ENCODE measurements around the gene ZNF850. TPM values are rescaled to one million over a fixed set of nuclear protein-coding genes. Genes with fewer than 3 reads are reported as not detected.
A peak's percentile ranks its signal among the peaks of the same experiment; 100 is the strongest.
"Not testable (repeated sequence)": the region's sequence is repeated elsewhere in the genome, so short reads cannot be mapped to it uniquely, and the experiment has no call there.

The ZNF850 gene
- total RNA-seq, 1 donor from 2014 or later: 5.1 TPM

DNA sequence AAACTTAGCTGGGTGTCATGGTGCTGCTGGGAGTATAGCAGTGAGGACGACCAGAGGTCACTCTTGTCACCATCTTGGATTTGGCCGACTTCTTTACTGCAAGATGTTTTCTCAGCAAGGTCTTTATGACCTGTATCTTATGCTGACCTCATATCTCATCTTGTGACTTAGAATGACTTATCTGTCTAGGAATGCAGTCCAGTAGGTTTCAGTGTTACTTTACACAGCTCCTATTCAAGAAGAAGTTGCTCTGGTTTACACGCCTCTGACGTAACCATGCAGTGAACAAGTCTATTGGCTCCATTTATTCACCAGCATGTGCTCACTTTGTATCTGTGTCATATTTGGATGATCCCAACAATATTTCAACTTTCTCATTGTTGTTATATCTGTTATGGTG is 26.7 kb downstream of the ZNF850 start:
- Histone ChIP-seq H3K4me3 (no peak overlapping the region), H3K4me1 (no peaks in the 10 kb centered on the region), H3K27me3 (no peaks in the 10 kb centered on the region), H3K36me3 (peaks cover 54 to 70% of the 10 kb centered on the region in 2 donors), H3K9me3 (peaks cover 95 to 100% of the 10 kb centered on the region in 2 donors), H3K27ac (no peak overlapping the region)
- TF ChIP-seq CTCF (IDR thresholded peaks at IDR 0.05): no peak
- intact Hi-C loops (cut with DNase I): no loop called here
- DNase-seq (ENCODE audit: low spot score in 2 of 2): no peak

DNA sequence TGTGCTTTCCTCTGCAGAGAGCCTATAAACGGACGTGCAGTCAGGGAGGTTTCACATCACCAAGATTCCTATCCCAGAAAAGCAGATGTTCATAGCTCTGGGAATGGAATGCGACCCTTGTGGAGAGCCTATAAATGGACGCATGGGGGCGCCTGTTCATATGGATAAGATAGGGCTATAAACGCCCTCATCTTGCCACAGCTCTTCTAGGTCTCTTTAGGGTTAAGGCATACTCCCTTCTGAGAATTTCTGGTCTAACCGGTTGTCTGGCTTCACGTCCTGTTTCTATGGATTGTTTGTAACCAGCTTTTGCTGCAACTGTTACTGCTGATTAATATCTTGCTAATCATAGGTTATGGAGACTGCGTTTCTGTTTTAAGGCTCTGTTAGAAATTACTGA is 36.4 kb downstream of the ZNF850 start:
- H3K9me3 ChIP-seq: peaks cover 90 to 100% of the 10 kb centered on the region in 2 donors
- H3K27ac ChIP-seq; H3K4me3 ChIP-seq; H3K4me1 ChIP-seq; intact Hi-C loops (cut with DNase I); H3K27me3 ChIP-seq; DNase-seq (ENCODE audit: low spot score in 2 of 2); H3K36me3 ChIP-seq: not testable (repeated sequence)

- Histone ChIP-seq H3K36me3 (peaks cover 72 to 84% of the 10 kb centered on the region in 2 donors), H3K27ac (no peak overlapping the region), H3K4me3 (peak overlapping the region in 1 of 2 donors; percentile 37), H3K27me3 (no peaks in the 10 kb centered on the region), H3K4me1 (no peaks in the 10 kb centered on the region), H3K9me3 (peaks cover 94 to 100% of the 10 kb centered on the region in 2 donors)
- intact Hi-C loops (cut with DNase I): no loop called here
- no peak for TF ChIP-seq CTCF (IDR thresholded peaks at IDR 0.05)
- DNase-seq (ENCODE audit: low spot score in 2 of 2): no peak
Measured at GRCh38 chr19:36719687-36720556, 52.7 kb downstream of the ZNF850 start.

- Histone ChIP-seq H3K4me3 (no peak overlapping the region), H3K36me3 (peaks cover 62 to 77% of the 10 kb centered on the region in 2 donors), H3K9me3 (peaks cover 93 to 100% of the 10 kb centered on the region in 2 donors), H3K27ac (no peak overlapping the region), H3K4me1 (no peaks in the 10 kb centered on the region), H3K27me3 (no peaks in the 10 kb centered on the region)
- no peak for DNase-seq (ENCODE audit: low spot score in 2 of 2)
- TF ChIP-seq CTCF (IDR thresholded peaks at IDR 0.05): no peak
- intact Hi-C loops (cut with DNase I): no loop called here
Measured at GRCh38 chr19:36709423-36709822, 63.2 kb downstream of the ZNF850 start.

DNA sequence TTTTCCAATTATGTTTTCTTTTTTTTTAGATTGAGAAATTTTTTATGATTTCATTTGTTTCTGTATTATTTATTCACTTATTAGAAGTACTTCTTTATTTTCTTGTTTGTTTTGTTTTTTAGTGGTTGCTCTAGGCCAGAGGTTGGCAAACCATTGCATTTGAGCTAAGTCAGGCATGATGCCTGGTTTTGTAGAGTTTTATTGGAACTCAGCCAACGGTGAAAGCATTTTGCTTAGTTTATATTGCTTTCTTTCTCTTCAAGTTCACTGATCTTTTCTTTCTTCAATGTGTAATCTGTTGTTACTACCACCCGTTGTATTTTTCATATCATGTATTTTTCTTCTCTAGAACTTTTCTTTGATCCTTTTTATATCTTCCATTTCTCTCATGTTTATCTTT is 65.5 kb downstream of the ZNF850 start:
- peaks cover 42 to 62% of the 10 kb centered on the region in 2 donors for H3K36me3 ChIP-seq
- TF ChIP-seq CTCF (IDR thresholded peaks at IDR 0.05): no peak
- DNase-seq (ENCODE audit: low spot score in 2 of 2): no peak
- peaks cover 84 to 92% of the 10 kb centered on the region in 2 donors for H3K9me3 ChIP-seq
- H3K27me3 ChIP-seq: no peaks in the 10 kb centered on the region
- H3K4me3 ChIP-seq: no peak overlapping the region
- no peaks in the 10 kb centered on the region for H3K4me1 ChIP-seq
- intact Hi-C loops (cut with DNase I): no loop called here
- H3K27ac ChIP-seq: no peak overlapping the region

GRCh38 chr19:36688058-36688457 is 84.5 kb downstream of the ZNF850 start:
- Histone ChIP-seq H3K27me3 (no peaks in the 10 kb centered on the region), H3K9me3 (peaks cover 4 to 45% of the 10 kb centered on the region in 2 donors), H3K36me3 (peaks cover 37 to 46% of the 10 kb centered on the region in 2 donors), H3K4me1 (peaks cover 0 to 6% of the 10 kb centered on the region in 2 donors), H3K4me3 (peak overlapping the region; percentile 68 to 75), H3K27ac (peak overlapping the region in 1 of 2 donors; percentile 66)
- no peak for TF ChIP-seq CTCF (IDR thresholded peaks at IDR 0.05)
- no peak for DNase-seq (ENCODE audit: low spot score in 2 of 2)
- intact Hi-C loops (cut with DNase I): loop anchor here (5.0 to 10.0 kb wide), 4 partner anchors 84 to 904 kb away; partner anchors contain the start of genes ZNF529, ZNF540, ZNF569 and ZNF570
